Prostate gland (tissue), 2 donors: ENCODE data around the gene EPYC. TPM values are rescaled to one million over a fixed set of nuclear protein-coding genes. Genes with fewer than 3 reads are reported as not detected.

Source experiments
- DNase-seq: peaks from one replicate; pipeline ENCODE4 v3.0.0-alpha.2; 2019; ENCODE audit warnings: low spot score
- H3K27ac ChIP-seq, 2 donors: fragments of 200-600 bp; sonication (generic); 2 replicates each; pipeline ENCODE4 v1.5.1; 2017 to 2019
- H3K27me3 ChIP-seq: fragments of 200-600 bp; sonication (generic); replicated peaks from 2 replicates; pipeline ENCODE4 v1.5.1; 2019; ENCODE audit not compliant: insufficient read depth
- H3K36me3 ChIP-seq, 2 donors: fragments of 200-600 bp; sonication (generic); 1 replicate in 1 of 2; 2 replicates in 1 of 2; pipeline versions ENCODE4 v1.5.1 to v1.8.1; 2017 to 2019
- H3K4me1 ChIP-seq: fragments of 200-600 bp; sonication (generic); replicated peaks from 2 replicates; pipeline ENCODE4 v1.5.1; 2019
- H3K4me3 ChIP-seq, 2 donors: fragments of 200-600 bp; sonication (generic); 2 replicates each; pipeline ENCODE4 v1.5.1; 2017 to 2019
- H3K9me3 ChIP-seq: fragments of 200-600 bp; sonication (generic); 2 replicates; pipeline ENCODE4 v1.5.1; 2017
- CTCF ChIP-seq, 4 experiments: fragments of 200-600 bp in 2 of 4; fragments of 450-650 bp in 2 of 4; sonication (generic) in 2 of 4; IDR thresholded peaks; 1 replicate in 3 of 4; 2 replicates in 1 of 4; pipeline ENCODE4 v1.5.1; 2016 to 2019; ENCODE audit warnings: antibody characterized with exemption in 4 of 4, mild to moderate bottlenecking in 2 of 4, moderate library complexity in 2 of 4
- POLR2A ChIP-seq: fragments of 450-650 bp; IDR thresholded peaks from one replicate; pipeline ENCODE4 v1.6.1; 2016; ENCODE audit warnings: antibody characterized with exemption, mild to moderate bottlenecking
- POLR2AphosphoS5 ChIP-seq: sonication (generic); formaldehyde crosslinking; IDR thresholded peaks from one replicate; pipeline ENCODE4 v1.6.1; 2017; ENCODE audit warnings: antibody characterized with exemption
- WGBS: methylation state at CpG from one replicate; pipeline ENCODE4 v1.1.5; 2018; 5-methylcytosine and 5-hydroxymethylcytosine counted together
- intact Hi-C: fragments of 100-400 bp; cut with DNase I; formaldehyde crosslinking; loops from one replicate; pipeline ENCODE4 v1.14.2; 2022
- total RNA-seq, 2 donors: library from RNA; depleted of rRNA; stranded (reverse); fragments of >200 nt; gene quantifications; one replicate each; pipeline ENCODE4 v1.1.0, GENCODE V29; 2016

The EPYC gene
- total RNA-seq, 2 donors from 2014 or later = not detected

- Histone ChIP-seq H3K36me3 (no peaks in the 10 kb centered on the region), H3K27ac (no peak overlapping the region), H3K9me3 (no peaks in the 10 kb centered on the region), H3K27me3 (no peaks in the 10 kb centered on the region), H3K4me3 (no peak overlapping the region), H3K4me1 (no peaks in the 10 kb centered on the region)
- no peak for DNase-seq
- TF ChIP-seq POLR2A (no peak), CTCF (IDR thresholded peaks at IDR 0.05) (no peak), POLR2AphosphoS5 (no peak)
- intact Hi-C loops = no loop called here
- WGBS = 89% methylated on average over 2 of the region's 2 CpGs
Observed at GRCh38 chr12:91021076-91021475, 16.3 kb upstream of the EPYC start.

- H3K27me3 ChIP-seq = no peaks in the 10 kb centered on the region
- no peak for TF ChIP-seq POLR2A
- no peak for TF ChIP-seq CTCF (IDR thresholded peaks at IDR 0.05)
- no peak for TF ChIP-seq POLR2AphosphoS5
- no peak for DNase-seq
- no peaks in the 10 kb centered on the region for H3K4me1 ChIP-seq
- H3K27ac ChIP-seq = no peak overlapping the region
- no peaks in the 10 kb centered on the region for H3K36me3 ChIP-seq
- intact Hi-C loops = no loop called here
- no peak overlapping the region for H3K4me3 ChIP-seq
- H3K9me3 ChIP-seq = no peaks in the 10 kb centered on the region
- WGBS = 96% methylated on average over 4 of the region's 4 CpGs
Observed at GRCh38 chr12:91019455-91019854, 14.7 kb upstream of the EPYC start.

GRCh38 chr12:91017511-91018263 is 12.9 kb upstream of the EPYC start:
- Histone ChIP-seq H3K4me1 (no peaks in the 10 kb centered on the region), H3K9me3 (no peaks in the 10 kb centered on the region), H3K27ac (no peak overlapping the region), H3K36me3 (no peaks in the 10 kb centered on the region), H3K4me3 (no peak overlapping the region), H3K27me3 (no peaks in the 10 kb centered on the region)
- 64% methylated on average over 5 of the region's 5 CpGs for WGBS
- TF ChIP-seq CTCF (IDR thresholded peaks at IDR 0.05) (no peak), POLR2AphosphoS5 (no peak), POLR2A (no peak)
- no peak for DNase-seq
- intact Hi-C loops = no loop called here

GRCh38 chr12:91017043-91017442 is 12.3 kb upstream of the EPYC start:
- DNase-seq = no peak
- Histone ChIP-seq H3K4me1 (no peaks in the 10 kb centered on the region), H3K4me3 (no peak overlapping the region), H3K9me3 (no peaks in the 10 kb centered on the region), H3K27me3 (no peaks in the 10 kb centered on the region), H3K36me3 (no peaks in the 10 kb centered on the region), H3K27ac (no peak overlapping the region)
- no peak for TF ChIP-seq POLR2AphosphoS5
- TF ChIP-seq POLR2A = no peak
- TF ChIP-seq CTCF (IDR thresholded peaks at IDR 0.05) = no peak
- WGBS = 86% methylated on average over 1 of the region's 1 CpG
- intact Hi-C loops = no loop called here

GRCh38 chr12:91009319-91009950 is 4.7 kb upstream of the EPYC start:
- no peak for DNase-seq
- Histone ChIP-seq H3K36me3 (no peaks in the 10 kb centered on the region), H3K4me3 (no peak overlapping the region), H3K4me1 (no peaks in the 10 kb centered on the region), H3K27ac (no peak overlapping the region), H3K27me3 (no peaks in the 10 kb centered on the region), H3K9me3 (no peaks in the 10 kb centered on the region)
- TF ChIP-seq POLR2AphosphoS5 (no peak), POLR2A (no peak), CTCF (IDR thresholded peaks at IDR 0.05) (no peak)
- 75% methylated on average over 1 of the region's 1 CpG for WGBS
- intact Hi-C loops = no loop called here
